ENCODE results near the gene PPM1H.

PPM1H gene

DNA sequence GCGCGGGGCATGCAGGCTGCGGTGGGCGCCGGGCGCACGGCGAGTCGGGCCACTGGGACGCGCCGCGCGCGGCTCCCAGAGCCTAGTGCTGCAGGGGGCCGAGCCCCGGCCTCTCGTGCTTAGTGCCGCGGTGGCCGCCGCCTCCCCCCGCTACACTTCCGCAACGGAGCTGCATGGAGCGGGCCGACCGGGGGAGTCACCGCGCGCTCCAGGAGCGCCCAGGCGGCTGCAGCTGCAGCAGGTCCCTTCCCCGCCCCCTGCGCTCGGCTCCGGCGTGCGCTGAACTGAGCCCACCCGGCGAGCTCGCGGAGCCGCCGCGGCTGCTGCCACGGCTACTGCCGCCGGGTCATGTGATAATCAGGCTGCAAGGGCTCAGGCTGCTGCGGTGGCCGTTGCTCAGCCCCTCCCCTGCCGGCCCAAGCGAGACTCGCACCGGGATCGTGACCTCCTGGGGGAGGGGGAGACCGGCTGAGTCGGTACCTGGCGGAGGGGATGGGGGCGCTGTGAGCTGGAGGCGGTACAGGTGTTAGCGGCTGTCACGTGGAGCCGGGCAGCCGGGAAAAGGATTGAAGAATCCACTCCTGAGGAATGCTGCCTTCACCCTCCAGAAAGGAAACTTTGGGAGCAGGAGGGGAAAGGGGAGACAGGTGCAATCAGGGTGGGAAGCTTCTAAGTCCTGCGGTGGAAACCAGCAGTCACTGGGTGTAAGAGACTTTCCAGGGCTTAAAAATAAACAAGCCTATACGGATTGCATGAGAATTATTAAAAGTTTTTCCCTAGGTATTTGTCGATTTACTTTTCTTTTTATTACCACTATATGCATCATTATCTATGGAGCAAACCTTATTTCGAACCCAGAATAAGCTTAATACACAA is at the start of gene PPM1H:
PPM1H (minus strand) TSS at position 352 of the 876 bp plus-strand sequence. CDS start 414 bp downstream, outside the sequence.
- no peaks in the 10 kb centered on the region for H3K27me3 ChIP-seq (ENCODE audit: control insufficient read depth, insufficient read depth, low read length)
- H3K4me3 ChIP-seq (ENCODE audit: low read depth, low read length) = peak within 1 kb of the TSS; percentile 89
- no peaks in the 10 kb centered on the region for H3K9me3 ChIP-seq (ENCODE audit: control insufficient read depth, insufficient read depth, low read length)
- peak within 1 kb of the TSS; percentile 39 for H3K27ac ChIP-seq (ENCODE audit: low read depth, low read length)
- no peaks in the 10 kb centered on the region for H3K36me3 ChIP-seq (ENCODE audit: control insufficient read depth, insufficient read depth, low read length)
- H3K4me1 ChIP-seq (ENCODE audit: control insufficient read depth, insufficient read depth, low read length) = peaks cover 32% of the 10 kb centered on the region
- H3K9ac ChIP-seq (ENCODE audit: low read depth, low read length) = peak within 1 kb of the TSS; percentile 59

- H3K4me3 ChIP-seq (ENCODE audit: low read depth, low read length) = no peak overlapping the region
- no peak overlapping the region for H3K27ac ChIP-seq (ENCODE audit: low read depth, low read length)
- no peaks in the 10 kb centered on the region for H3K36me3 ChIP-seq (ENCODE audit: control insufficient read depth, insufficient read depth, low read length)
- no peaks in the 10 kb centered on the region for H3K27me3 ChIP-seq (ENCODE audit: control insufficient read depth, insufficient read depth, low read length)
- no peak overlapping the region for H3K9ac ChIP-seq (ENCODE audit: low read depth, low read length)
- no peaks in the 10 kb centered on the region for H3K4me1 ChIP-seq (ENCODE audit: control insufficient read depth, insufficient read depth, low read length)
- H3K9me3 ChIP-seq (ENCODE audit: control insufficient read depth, insufficient read depth, low read length) = no peaks in the 10 kb centered on the region
Observed at GRCh38 chr12:62983594-62983993, 48.6 kb upstream of the PPM1H start.

DNA sequence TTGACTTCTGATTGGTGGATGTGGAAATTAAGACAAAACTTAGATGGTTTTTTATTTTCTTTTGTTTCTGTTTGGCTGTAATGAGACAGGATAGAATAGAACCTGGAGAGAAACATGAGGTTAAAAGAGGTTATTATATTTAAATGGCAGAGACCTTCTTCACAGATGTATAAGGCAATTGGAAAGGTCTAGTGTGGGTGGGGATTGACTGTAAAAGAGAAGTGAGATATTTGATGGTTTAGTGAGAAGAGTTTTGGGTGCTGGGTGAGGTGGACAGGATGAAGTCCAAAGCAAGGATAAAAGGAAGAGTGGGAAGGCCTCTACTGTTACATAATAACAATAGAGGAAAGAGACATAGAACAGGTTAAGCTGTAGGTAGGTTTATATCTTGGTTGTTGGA is 43.8 kb upstream of the PPM1H start:
- Histone ChIP-seq H3K9ac (ENCODE audit: low read depth, low read length) (no peak overlapping the region), H3K27ac (ENCODE audit: low read depth, low read length) (no peak overlapping the region), H3K9me3 (ENCODE audit: control insufficient read depth, insufficient read depth, low read length) (no peaks in the 10 kb centered on the region), H3K4me3 (ENCODE audit: low read depth, low read length) (no peak overlapping the region), H3K4me1 (ENCODE audit: control insufficient read depth, insufficient read depth, low read length) (no peaks in the 10 kb centered on the region), H3K27me3 (ENCODE audit: control insufficient read depth, insufficient read depth, low read length) (no peaks in the 10 kb centered on the region), H3K36me3 (ENCODE audit: control insufficient read depth, insufficient read depth, low read length) (no peaks in the 10 kb centered on the region)

DNA sequence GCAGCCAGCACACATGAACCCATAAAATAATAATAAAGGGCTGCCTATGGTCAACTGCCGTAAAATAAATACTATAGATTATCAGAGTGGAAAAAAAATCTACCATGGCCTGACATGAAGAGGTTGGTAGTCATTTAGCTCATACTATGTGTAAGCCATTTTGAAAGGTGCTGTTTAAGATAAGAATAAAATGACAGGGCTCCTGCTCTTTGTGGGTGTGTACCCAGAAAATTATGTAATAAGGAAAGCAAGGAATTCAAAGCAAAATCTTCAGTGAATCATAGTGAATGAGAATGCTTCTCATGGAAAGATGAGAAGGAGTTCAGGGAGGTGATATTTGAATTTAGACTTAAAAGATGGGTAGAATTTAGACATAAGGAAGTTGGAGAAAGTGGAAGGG is 42.9 kb upstream of the PPM1H start:
- Histone ChIP-seq H3K9me3 (ENCODE audit: control insufficient read depth, insufficient read depth, low read length) (no peaks in the 10 kb centered on the region), H3K9ac (ENCODE audit: low read depth, low read length) (no peak overlapping the region), H3K27me3 (ENCODE audit: control insufficient read depth, insufficient read depth, low read length) (no peaks in the 10 kb centered on the region), H3K4me1 (ENCODE audit: control insufficient read depth, insufficient read depth, low read length) (no peaks in the 10 kb centered on the region), H3K27ac (ENCODE audit: low read depth, low read length) (no peak overlapping the region), H3K36me3 (ENCODE audit: control insufficient read depth, insufficient read depth, low read length) (no peaks in the 10 kb centered on the region), H3K4me3 (ENCODE audit: low read depth, low read length) (no peak overlapping the region)

GRCh38 chr12:62977418-62977817 is 42.5 kb upstream of the PPM1H start:
- H3K36me3 ChIP-seq (ENCODE audit: control insufficient read depth, insufficient read depth, low read length) = no peaks in the 10 kb centered on the region
- H3K4me1 ChIP-seq (ENCODE audit: control insufficient read depth, insufficient read depth, low read length) = no peaks in the 10 kb centered on the region
- H3K9ac ChIP-seq (ENCODE audit: low read depth, low read length) = no peak overlapping the region
- no peaks in the 10 kb centered on the region for H3K9me3 ChIP-seq (ENCODE audit: control insufficient read depth, insufficient read depth, low read length)
- no peak overlapping the region for H3K4me3 ChIP-seq (ENCODE audit: low read depth, low read length)
- H3K27me3 ChIP-seq (ENCODE audit: control insufficient read depth, insufficient read depth, low read length) = no peaks in the 10 kb centered on the region
- no peak overlapping the region for H3K27ac ChIP-seq (ENCODE audit: low read depth, low read length)

DNA sequence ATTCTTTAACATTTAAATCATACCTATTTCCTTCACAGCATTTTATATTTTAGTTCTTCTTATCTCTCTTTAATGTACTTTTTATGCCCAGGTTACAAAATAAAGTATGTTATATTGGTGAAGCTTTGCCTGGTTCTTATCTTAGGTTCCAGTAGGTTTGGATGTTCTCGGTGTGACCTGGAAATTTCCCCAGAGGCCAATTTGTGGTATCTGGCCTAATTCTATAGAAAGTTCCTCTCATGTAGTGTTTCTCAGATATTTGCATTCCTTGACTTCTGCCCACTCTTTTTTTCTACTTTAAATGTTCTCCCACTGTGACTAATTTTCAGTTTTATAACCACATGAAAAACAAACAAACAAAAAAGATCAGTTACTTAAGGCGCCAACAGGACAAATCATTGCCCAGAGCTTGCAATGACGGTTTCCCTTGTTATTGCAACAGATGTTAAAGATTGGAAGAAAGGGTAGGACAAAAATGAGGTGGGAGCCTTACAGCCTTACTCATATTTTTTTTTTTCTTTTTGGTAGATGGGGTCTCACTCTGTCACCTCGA is 41.2 kb upstream of the PPM1H start:
- Histone ChIP-seq H3K9ac (ENCODE audit: low read depth, low read length) (no peak overlapping the region), H3K27ac (ENCODE audit: low read depth, low read length) (no peak overlapping the region), H3K36me3 (ENCODE audit: control insufficient read depth, insufficient read depth, low read length) (no peaks in the 10 kb centered on the region), H3K27me3 (ENCODE audit: control insufficient read depth, insufficient read depth, low read length) (no peaks in the 10 kb centered on the region), H3K4me3 (ENCODE audit: low read depth, low read length) (no peak overlapping the region), H3K4me1 (ENCODE audit: control insufficient read depth, insufficient read depth, low read length) (no peaks in the 10 kb centered on the region), H3K9me3 (ENCODE audit: control insufficient read depth, insufficient read depth, low read length) (no peaks in the 10 kb centered on the region)

DNA sequence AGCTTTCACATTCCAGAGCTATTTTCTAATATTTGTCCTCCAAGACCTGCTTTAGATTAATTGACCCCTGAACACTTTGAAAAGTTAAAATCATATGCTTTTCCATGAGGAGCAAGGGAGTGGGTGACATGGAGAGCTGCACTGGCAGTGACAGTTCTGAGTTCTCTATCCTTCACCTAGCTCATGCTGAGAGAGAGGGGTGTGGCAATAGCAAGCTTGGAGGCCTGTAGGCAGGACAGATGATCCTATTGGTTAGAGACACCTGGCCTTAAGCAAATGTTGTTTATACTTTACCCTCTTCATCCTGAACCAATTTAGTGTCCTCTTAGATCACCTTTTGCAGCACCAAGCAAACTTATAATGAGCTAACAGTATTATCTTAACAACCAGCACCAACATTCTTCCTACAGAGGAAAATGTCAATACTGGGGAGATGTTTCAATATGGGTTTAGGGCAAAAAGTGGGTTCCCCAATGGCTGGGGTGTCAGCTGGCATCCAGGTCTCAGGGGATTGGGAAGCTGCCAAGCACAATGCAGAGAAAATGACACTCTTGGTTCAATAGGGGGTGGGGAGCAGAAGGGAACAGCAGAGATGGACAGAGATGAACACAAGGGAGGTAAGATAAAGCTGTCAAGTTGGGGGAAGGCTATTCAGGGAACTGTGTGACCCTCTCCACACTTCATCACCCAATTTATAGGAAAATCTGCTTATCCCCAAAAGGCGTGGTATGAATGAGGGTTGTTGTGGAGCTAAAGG is 37.0 kb upstream of the PPM1H start:
- no peaks in the 10 kb centered on the region for H3K4me1 ChIP-seq (ENCODE audit: control insufficient read depth, insufficient read depth, low read length)
- no peaks in the 10 kb centered on the region for H3K36me3 ChIP-seq (ENCODE audit: control insufficient read depth, insufficient read depth, low read length)
- no peak overlapping the region for H3K27ac ChIP-seq (ENCODE audit: low read depth, low read length)
- H3K27me3 ChIP-seq (ENCODE audit: control insufficient read depth, insufficient read depth, low read length) = no peaks in the 10 kb centered on the region
- H3K4me3 ChIP-seq (ENCODE audit: low read depth, low read length) = no peak overlapping the region
- H3K9ac ChIP-seq (ENCODE audit: low read depth, low read length) = no peak overlapping the region
- H3K9me3 ChIP-seq (ENCODE audit: control insufficient read depth, insufficient read depth, low read length) = no peaks in the 10 kb centered on the region

GRCh38 chr12:62969695-62970094 is 34.7 kb upstream of the PPM1H start:
- Histone ChIP-seq H3K9ac (ENCODE audit: low read depth, low read length) (no peak overlapping the region), H3K9me3 (ENCODE audit: control insufficient read depth, insufficient read depth, low read length) (no peaks in the 10 kb centered on the region), H3K27me3 (ENCODE audit: control insufficient read depth, insufficient read depth, low read length) (no peaks in the 10 kb centered on the region), H3K36me3 (ENCODE audit: control insufficient read depth, insufficient read depth, low read length) (no peaks in the 10 kb centered on the region), H3K27ac (ENCODE audit: low read depth, low read length) (no peak overlapping the region), H3K4me1 (ENCODE audit: control insufficient read depth, insufficient read depth, low read length) (no peaks in the 10 kb centered on the region), H3K4me3 (ENCODE audit: low read depth, low read length) (no peak overlapping the region)

DNA sequence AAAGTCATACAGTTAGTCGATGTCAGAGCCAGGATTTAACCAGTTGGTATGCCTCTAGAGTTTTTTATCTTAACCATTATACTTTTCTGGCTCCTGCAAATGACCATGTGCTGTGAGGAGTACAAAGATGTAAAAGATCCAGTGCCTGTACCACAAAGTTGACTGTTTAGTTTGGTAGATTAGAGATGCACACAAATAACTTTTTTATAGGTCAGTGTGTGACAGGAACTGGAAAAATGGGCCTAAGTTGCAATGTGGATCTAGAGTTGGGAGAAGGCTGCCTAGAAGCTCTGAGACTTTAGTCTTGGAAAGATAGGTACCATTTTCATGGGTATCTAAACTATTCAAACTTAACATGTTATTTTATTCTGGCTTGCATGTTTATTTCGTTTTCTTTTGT is 32.8 kb upstream of the PPM1H start:
- Histone ChIP-seq H3K9me3 (ENCODE audit: control insufficient read depth, insufficient read depth, low read length) (no peaks in the 10 kb centered on the region), H3K9ac (ENCODE audit: low read depth, low read length) (no peak overlapping the region), H3K27me3 (ENCODE audit: control insufficient read depth, insufficient read depth, low read length) (no peaks in the 10 kb centered on the region), H3K4me3 (ENCODE audit: low read depth, low read length) (no peak overlapping the region), H3K4me1 (ENCODE audit: control insufficient read depth, insufficient read depth, low read length) (no peaks in the 10 kb centered on the region), H3K36me3 (ENCODE audit: control insufficient read depth, insufficient read depth, low read length) (no peaks in the 10 kb centered on the region), H3K27ac (ENCODE audit: low read depth, low read length) (no peak overlapping the region)

DNA sequence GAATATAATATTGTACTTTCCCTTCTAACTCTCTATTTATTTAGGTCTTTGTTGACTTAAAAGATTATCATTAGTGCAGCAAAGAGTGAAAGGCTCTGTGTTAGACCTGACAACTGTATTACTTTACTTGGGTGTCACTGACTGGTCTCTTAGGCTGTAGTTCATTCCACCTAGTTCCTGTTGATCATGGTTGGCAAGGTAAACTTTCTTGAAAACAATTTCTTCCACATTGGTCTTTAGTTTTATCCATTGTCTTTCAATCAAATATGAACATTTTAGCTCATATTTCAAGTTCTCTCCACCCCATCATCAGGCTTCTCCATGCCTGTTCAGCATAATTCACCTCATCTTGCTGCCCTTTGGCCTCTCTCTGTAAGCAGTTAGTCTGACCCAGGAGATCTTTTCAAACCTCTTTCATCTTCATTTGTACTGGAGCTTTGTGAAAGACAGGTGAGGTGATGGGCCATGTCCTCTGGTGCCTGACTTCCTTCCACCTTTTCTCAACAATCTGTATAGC is 32.1 kb upstream of the PPM1H start:
- Histone ChIP-seq H3K27me3 (ENCODE audit: control insufficient read depth, insufficient read depth, low read length) (no peaks in the 10 kb centered on the region), H3K9me3 (ENCODE audit: control insufficient read depth, insufficient read depth, low read length) (no peaks in the 10 kb centered on the region), H3K4me3 (ENCODE audit: low read depth, low read length) (no peak overlapping the region), H3K4me1 (ENCODE audit: control insufficient read depth, insufficient read depth, low read length) (no peaks in the 10 kb centered on the region), H3K27ac (ENCODE audit: low read depth, low read length) (no peak overlapping the region), H3K36me3 (ENCODE audit: control insufficient read depth, insufficient read depth, low read length) (no peaks in the 10 kb centered on the region), H3K9ac (ENCODE audit: low read depth, low read length) (no peak overlapping the region)

Measured in HUES48 (cell line).